GM18907 (cell line): ENCODE measurements around the gene RNF146.
"Not testable (repeated sequence)": the region's sequence is repeated elsewhere in the genome, so short reads cannot be mapped to it uniquely, and the experiment has no call there.

ENCODE experiments used
- ATAC-seq: cut with Tn5 transposase; IDR thresholded peaks from one replicate; pipeline ENCODE4 v1.9.1; 2021; ENCODE audit warnings: mild to moderate bottlenecking, moderate library complexity; ENCODE audit not compliant: unreplicated experiment

RNF146 gene

DNA sequence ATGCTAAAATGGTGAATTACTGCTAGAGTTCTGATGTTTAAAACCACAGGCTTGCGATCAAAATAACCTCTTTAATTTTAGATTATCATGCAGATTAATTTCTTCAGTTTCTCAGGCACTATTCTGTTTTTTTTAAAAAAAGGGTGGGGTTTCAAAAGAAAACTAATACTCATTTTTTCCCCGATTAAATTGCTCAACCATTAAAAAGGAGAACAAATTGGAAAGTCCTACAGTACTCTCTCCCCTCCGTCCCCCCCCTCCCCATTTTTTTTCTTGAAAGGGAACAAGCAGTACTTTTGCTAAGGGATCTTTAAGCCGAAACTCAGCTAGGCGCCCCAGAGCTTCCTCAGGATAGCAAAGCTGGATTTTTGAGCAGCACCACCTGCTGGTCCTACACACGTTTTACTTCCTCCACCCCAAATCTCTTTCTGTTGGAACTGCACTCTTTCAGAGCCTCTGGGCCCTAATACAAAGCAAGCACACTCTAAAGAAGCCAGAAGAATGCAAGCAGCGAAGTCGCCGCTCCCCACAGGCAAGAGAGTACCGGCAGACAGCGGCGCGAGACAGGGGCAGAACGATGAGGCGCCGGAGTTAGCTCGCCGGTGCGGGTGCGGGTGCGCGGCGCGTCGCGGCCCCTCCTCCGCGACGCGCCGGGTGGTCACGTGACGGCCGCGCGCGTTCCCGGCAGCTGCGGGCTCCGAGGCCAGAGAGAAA lies at the start of gene RNF146:
RNF146 (plus strand) TSS at position 687 of the 714 bp plus-strand sequence. CDS start 13,475 bp downstream, outside the sequence.
- ATAC-seq: peak; percentile 87

DNA sequence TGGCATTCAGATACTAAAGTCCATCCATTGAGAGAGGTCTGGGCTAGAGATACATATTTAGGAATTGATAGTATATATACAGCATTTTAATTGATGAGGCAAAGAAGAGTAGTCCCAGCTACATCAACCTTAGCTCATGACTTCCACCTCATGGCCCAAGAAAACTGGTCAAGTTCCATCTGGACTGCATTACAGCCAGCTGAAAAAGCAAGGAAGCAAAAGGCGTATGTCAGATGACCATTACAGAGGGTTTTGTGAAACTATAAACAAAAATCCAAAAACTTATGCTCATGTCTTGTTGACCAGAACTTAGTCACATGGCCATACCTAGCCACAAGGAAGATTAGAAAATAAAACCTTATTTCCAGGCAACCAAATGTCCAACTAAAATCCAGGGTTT lies 46.8 kb upstream of the RNF146 start:
- ATAC-seq: no peak

- ATAC-seq: no peak
Observed at GRCh38 chr6:127221201-127221600, 45.5 kb upstream of the RNF146 start.

GRCh38 chr6:127222418-127222817 lies 44.2 kb upstream of the RNF146 start:
- no peak for ATAC-seq

DNA sequence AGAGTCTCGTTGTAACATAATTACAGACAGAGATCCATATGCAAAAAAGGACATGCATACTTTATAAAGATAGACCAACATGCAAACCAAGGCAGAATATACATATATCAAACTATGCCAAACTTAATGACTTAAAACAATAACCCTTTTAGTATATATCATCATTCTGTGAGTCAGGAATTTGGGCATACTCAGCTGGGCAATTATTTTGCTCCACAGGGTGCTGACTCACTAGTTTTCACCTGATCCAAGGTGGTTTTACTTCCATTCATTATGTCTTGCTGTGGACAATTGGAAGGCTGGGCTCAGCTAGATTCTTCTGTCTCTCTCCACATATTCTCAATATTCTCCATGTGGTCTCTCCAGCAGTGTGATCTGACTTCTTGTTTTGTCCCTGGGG lies 41.2 kb upstream of the RNF146 start:
- no peak for ATAC-seq

DNA sequence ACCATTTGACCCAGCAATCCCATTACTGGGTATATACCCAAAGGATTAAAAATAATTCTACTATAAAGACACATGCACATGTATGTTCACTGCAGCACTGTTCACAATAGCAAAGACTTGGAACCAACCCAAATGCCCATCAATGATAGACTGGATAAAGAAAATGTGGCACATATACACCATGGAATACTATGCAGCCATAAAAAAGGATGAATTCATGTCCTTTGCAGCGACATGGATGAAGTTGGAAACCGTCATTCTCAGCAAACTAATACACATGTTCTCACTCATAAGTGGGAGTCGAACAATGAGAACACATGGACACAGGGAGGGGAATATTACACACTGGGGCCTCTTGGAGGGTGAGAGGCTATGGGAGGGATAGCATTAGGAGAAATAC lies 32.8 kb upstream of the RNF146 start:
- ATAC-seq: not testable (repeated sequence)

- ATAC-seq: no peak
Observed at GRCh38 chr6:127243501-127243900, 23.2 kb upstream of the RNF146 start.

GRCh38 chr6:127247114-127248096 lies 19.3 kb upstream of the RNF146 start:
- no peak for ATAC-seq

GRCh38 chr6:127249621-127250020 lies 17.0 kb upstream of the RNF146 start:
- no peak for ATAC-seq

DNA sequence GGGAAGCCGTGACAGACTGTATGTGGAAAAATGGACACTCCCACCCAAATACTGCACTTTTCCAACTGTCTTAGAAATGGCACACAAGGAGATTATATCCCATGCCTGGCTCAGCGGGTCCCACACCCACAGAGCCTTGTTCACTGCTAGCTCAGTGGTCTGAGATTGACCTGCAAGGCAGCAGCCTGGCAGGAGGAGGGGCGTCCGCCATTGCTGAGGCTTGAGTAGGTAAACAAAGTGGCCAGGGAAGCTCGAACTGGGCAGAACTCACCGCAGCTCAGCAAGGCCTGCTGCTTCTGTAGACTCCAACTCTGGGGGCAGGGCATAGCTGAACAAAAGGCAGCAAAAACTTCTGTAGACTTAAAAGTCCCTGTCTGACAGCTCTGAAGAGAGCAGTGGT lies 11.4 kb upstream of the RNF146 start:
- ATAC-seq: no peak

- no peak for ATAC-seq
Observed at GRCh38 chr6:127262896-127263295, 3.8 kb upstream of the RNF146 start.

DNA sequence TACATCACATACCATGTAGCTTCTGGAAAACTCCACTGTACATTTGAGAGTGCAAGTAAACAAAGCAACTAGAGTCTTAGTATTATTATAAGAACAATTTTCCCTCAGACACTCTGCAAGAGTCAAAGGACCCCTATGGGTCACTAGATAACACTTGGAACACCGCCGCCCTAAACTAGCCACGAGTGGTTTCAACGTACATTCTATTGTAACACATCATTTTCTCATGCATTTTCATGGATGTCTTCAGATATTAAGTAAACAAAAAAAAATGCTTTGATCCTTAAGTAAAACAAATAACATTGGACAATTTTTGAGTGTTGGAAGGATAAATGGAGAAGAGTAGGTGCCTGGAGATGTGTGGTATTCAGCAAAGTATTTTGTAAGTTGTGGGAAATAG lies 3.2 kb upstream of the RNF146 start:
- no peak for ATAC-seq

GRCh38 chr6:127266892-127267645 lies 405 bp downstream of the RNF146 start:
- ATAC-seq: peak; percentile 85

DNA sequence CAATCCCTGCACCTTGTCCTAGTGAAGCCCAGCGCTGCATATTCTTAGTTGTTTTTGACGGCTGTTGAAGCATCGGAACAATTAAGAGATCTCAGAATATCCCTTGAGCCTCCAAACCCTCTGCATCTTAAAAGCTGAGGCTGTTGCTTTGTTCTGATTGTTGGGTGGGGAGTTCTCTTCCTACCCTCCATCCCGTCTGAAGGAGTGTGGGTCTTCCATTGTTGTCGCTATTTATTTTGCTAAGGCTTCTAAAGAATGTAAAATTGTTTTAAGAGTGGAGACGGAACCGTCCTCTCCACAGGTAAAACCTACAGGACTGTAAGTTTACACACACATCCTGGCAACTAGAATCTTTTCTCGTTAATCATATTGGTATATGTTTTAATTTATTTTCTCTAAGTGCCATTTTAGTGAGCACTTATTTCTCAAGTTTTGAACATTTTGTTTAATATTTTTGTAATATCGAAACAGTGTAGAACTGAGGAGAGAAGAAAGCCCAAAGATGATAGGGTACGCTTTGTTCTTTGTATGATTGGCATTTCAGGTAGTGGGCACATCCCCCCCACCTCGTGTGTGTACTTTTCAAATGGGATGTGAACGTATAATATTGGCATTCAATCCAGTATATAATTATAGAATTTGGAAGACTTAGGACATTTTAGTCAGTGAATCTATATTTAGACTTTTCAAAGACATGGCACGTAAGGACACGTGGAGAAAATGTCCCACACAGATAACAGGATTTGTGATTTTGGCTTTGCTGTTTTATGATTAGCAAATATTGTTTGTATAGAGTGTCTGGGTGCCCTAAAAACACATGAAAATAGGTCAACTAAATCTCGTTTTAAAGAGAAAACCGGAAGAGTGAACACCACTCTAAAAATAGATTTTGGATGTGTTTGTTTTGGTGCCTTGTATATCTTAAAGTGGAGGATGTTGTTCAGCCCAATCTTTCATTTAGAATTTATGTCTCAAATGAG lies 1.3 kb downstream of the RNF146 start:
- peak; percentile 3 for ATAC-seq

- ATAC-seq: no peak
Observed at GRCh38 chr6:127272576-127272975, 5.9 kb downstream of the RNF146 start.

DNA sequence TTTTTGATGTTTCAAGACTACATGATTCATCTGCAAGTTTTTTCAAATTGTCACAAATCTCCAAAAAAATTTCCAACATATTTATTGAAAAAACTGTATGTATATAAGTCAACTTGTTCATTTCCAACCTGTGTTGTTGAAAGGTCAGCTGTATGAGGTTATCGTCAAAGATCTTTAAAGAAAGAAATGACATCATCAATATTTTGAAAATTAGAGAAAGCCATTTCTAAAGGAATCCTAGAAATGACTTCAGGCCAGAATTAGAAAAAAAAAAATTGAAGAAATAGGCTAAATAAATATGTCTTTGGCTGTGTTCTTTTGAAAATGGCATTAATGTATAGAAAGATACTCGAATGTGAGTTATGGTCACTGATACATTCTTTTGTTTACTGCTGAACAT lies 6.8 kb downstream of the RNF146 start:
- no peak for ATAC-seq

- no peak for ATAC-seq
Observed at GRCh38 chr6:127276331-127276730, 9.7 kb downstream of the RNF146 start.

GRCh38 chr6:127277878-127278843 lies 11.5 kb downstream of the RNF146 start:
- no peak for ATAC-seq

DNA sequence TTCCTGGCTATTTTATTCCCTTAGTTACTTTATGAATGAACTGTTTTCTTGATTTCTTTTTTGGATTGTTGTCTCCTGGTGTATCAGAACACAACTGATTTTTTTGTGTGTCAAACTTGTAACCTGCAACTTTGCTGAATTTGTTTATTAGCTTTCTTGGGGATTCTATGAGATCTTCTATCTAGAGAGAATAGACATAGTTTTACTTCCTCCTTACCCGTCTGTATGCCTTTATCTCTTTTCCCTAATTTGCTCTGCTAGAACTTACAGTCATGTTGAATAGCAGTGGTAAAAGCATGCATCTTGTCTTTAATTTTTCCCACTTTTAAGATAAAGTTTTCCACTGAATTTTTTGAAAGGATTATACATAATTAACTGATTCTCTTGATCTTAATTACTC lies 13.2 kb downstream of the RNF146 start:
- no peak for ATAC-seq
